ACC112 (cell line): ENCODE data around the gene NKX6-2.
"Not testable (repeated sequence)": the region's sequence is repeated elsewhere in the genome, so short reads cannot be mapped to it uniquely, and the experiment has no call there.

Experiments
- H2AFZ ChIP-seq: fragments of 200-600 bp; sonication (generic); one replicate; pipeline ENCODE4 v1.6.0; 2017; ENCODE audit warnings: antibody characterized with exemption, low read length; ENCODE audit not compliant: unreplicated experiment
- H3K27ac ChIP-seq: fragments of 200-600 bp; sonication (generic); 2 replicates; pipeline ENCODE4 v1.5.1; 2014; ENCODE audit warnings: low read depth, mild to moderate bottlenecking, antibody characterized with exemption, low read length, moderate library complexity
- H3K27me3 ChIP-seq: fragments of 200-600 bp; sonication (generic); 2 replicates; pipeline ENCODE4 v1.6.1; 2014; ENCODE audit warnings: mild to moderate bottlenecking, antibody characterized with exemption, low read length, moderate library complexity, mixed read lengths; ENCODE audit not compliant: insufficient read depth
- H3K36me3 ChIP-seq: fragments of 200-600 bp; sonication (generic); 2 replicates; pipeline ENCODE4 v1.6.1; 2016; ENCODE audit warnings: mild to moderate bottlenecking, antibody characterized with exemption, low read length, moderate library complexity, mixed read lengths; ENCODE audit not compliant: insufficient read depth
- H3K4me1 ChIP-seq: fragments of 200-600 bp; sonication (generic); one replicate; pipeline ENCODE4 v1.6.1; 2016; ENCODE audit warnings: low read length, mixed read lengths; ENCODE audit not compliant: insufficient read depth, unreplicated experiment, control insufficient read depth
- H3K4me3 ChIP-seq: fragments of 200-600 bp; sonication (generic); 2 replicates; pipeline ENCODE4 v1.5.1; 2014; ENCODE audit warnings: mild to moderate bottlenecking, low read depth, low read length
- H3K79me2 ChIP-seq: fragments of 200-600 bp; sonication (generic); one replicate; pipeline ENCODE4 v1.6.0; 2016; ENCODE audit warnings: low read length; ENCODE audit not compliant: control insufficient read depth, unreplicated experiment, insufficient read depth

The NKX6-2 gene

GRCh38 chr10:132793871-132794849, 8.2 kb upstream of the NKX6-2 start:
- Histone ChIP-seq H2AFZ (no peak overlapping the region), H3K79me2 (no peaks in the 10 kb centered on the region), H3K4me3 (no peak overlapping the region), H3K27ac (no peak overlapping the region), H3K27me3 (peaks cover 24% of the 10 kb centered on the region), H3K36me3 (no peaks in the 10 kb centered on the region), H3K4me1 (no peaks in the 10 kb centered on the region)

- peaks cover 33% of the 10 kb centered on the region for H3K27me3 ChIP-seq
- H3K27ac ChIP-seq: no peak overlapping the region
- no peak overlapping the region for H3K4me3 ChIP-seq
- no peaks in the 10 kb centered on the region for H3K36me3 ChIP-seq
- no peaks in the 10 kb centered on the region for H3K4me1 ChIP-seq
- no peaks in the 10 kb centered on the region for H3K79me2 ChIP-seq
- no peak overlapping the region for H2AFZ ChIP-seq
Measured at GRCh38 chr10:132793213-132793612, 7.3 kb upstream of the NKX6-2 start.

- Histone ChIP-seq H3K27me3 (peaks cover 37% of the 10 kb centered on the region), H3K79me2 (no peaks in the 10 kb centered on the region), H2AFZ (no peak overlapping the region), H3K4me1 (no peaks in the 10 kb centered on the region), H3K36me3 (no peaks in the 10 kb centered on the region), H3K27ac (no peak overlapping the region), H3K4me3 (no peak overlapping the region)
Measured at GRCh38 chr10:132792796-132793195, 6.8 kb upstream of the NKX6-2 start.

- peaks cover 43% of the 10 kb centered on the region for H3K27me3 ChIP-seq
- H2AFZ ChIP-seq, H3K79me2 ChIP-seq, H3K27ac ChIP-seq, H3K4me3 ChIP-seq, H3K4me1 ChIP-seq, H3K36me3 ChIP-seq: not testable (repeated sequence)
Measured at GRCh38 chr10:132792099-132792498, 6.2 kb upstream of the NKX6-2 start.

- Histone ChIP-seq H3K27me3 (peaks cover 46% of the 10 kb centered on the region), H3K27ac (no peak overlapping the region)
Measured at GRCh38 chr10:132790934-132791829, 5.2 kb upstream of the NKX6-2 start.

GRCh38 chr10:132790470-132790869, 4.5 kb upstream of the NKX6-2 start:
- no peaks in the 10 kb centered on the region for H3K36me3 ChIP-seq
- no peaks in the 10 kb centered on the region for H3K79me2 ChIP-seq
- peaks cover 50% of the 10 kb centered on the region for H3K27me3 ChIP-seq
- no peak overlapping the region for H3K4me3 ChIP-seq
- H3K4me1 ChIP-seq: no peaks in the 10 kb centered on the region
- no peak overlapping the region for H2AFZ ChIP-seq
- H3K27ac ChIP-seq: no peak overlapping the region

More at GRCh38 chr10:132790934-132791829, 5.2 kb upstream of the NKX6-2 start:
- Histone ChIP-seq H3K4me3 (no peak overlapping the region), H3K4me1 (no peaks in the 10 kb centered on the region), H3K79me2 (no peaks in the 10 kb centered on the region), H2AFZ (no peak overlapping the region), H3K36me3 (no peaks in the 10 kb centered on the region)

- H2AFZ ChIP-seq: no peak overlapping the region
- peaks cover 57% of the 10 kb centered on the region for H3K27me3 ChIP-seq
- H3K36me3 ChIP-seq: no peaks in the 10 kb centered on the region
- no peak overlapping the region for H3K27ac ChIP-seq
- H3K4me1 ChIP-seq: no peaks in the 10 kb centered on the region
- H3K4me3 ChIP-seq: no peak overlapping the region
- no peaks in the 10 kb centered on the region for H3K79me2 ChIP-seq
Measured at GRCh38 chr10:132789659-132790148, 3.8 kb upstream of the NKX6-2 start.

GRCh38 chr10:132788831-132789219, 2.9 kb upstream of the NKX6-2 start:
- no peak overlapping the region for H3K27ac ChIP-seq

GRCh38 chr10:132788180-132788830, 2.4 kb upstream of the NKX6-2 start:
- no peak overlapping the region for H2AFZ ChIP-seq

More at GRCh38 chr10:132788831-132789219, 2.9 kb upstream of the NKX6-2 start:
- Histone ChIP-seq H3K4me3 (no peak overlapping the region), H3K4me1 (no peaks in the 10 kb centered on the region), H3K36me3 (no peaks in the 10 kb centered on the region), H3K27me3 (peaks cover 66% of the 10 kb centered on the region), H3K79me2 (no peaks in the 10 kb centered on the region), H2AFZ (no peak overlapping the region)

GRCh38 chr10:132787495-132788179, 1.7 kb upstream of the NKX6-2 start:
- Histone ChIP-seq H3K27me3 (peaks cover 73% of the 10 kb centered on the region), H3K79me2 (no peaks in the 10 kb centered on the region), H3K36me3 (no peaks in the 10 kb centered on the region), H3K4me1 (no peaks in the 10 kb centered on the region), H3K4me3 (no peak overlapping the region), H3K27ac (no peak overlapping the region), H2AFZ (no peak overlapping the region)

More at GRCh38 chr10:132788180-132788830, 2.4 kb upstream of the NKX6-2 start:
- Histone ChIP-seq H3K4me1 (no peaks in the 10 kb centered on the region), H3K27me3 (peaks cover 71% of the 10 kb centered on the region), H3K4me3 (no peak overlapping the region), H3K79me2 (no peaks in the 10 kb centered on the region), H3K27ac (no peak overlapping the region), H3K36me3 (no peaks in the 10 kb centered on the region)
